ENCODE data around the gene PRRX2. TPM values are rescaled to one million over a fixed set of nuclear protein-coding genes. Genes with fewer than 3 reads are reported as not detected.

The PRRX2 gene
- total RNA-seq, 1 donor from 2014 or later = 112 TPM

DNA sequence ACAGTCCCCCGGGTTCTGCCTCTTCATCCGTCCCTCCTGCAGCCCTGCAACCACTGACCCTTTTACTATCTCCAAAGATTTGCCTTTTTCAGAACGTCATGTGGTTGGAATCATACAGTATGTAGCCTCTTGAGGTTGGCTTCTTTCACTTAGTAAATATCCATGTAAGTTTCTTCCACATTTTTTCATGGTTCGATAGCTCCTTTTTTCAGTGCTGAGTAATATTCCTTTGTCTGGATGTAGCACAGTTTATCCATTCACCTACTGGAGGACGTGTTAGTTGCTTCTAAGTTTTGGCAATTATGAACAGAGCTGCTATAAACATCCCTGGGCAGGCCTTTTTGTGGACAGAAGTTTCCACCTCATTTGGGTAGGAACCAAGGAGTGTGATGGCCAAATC, 27.1 kb downstream of the PRRX2 start:
- Histone ChIP-seq H3K9me3 (no peaks in the 10 kb centered on the region), H3K4me1 (peaks cover 22 to 33% of the 10 kb centered on the region in 2 donors), H3K4me3 (no peak overlapping the region), H3K36me3 (peaks cover 0 to 4% of the 10 kb centered on the region in 2 donors), H3K27ac (peak overlapping the region; percentile 94 to 97), H3K27me3 (no peaks in the 10 kb centered on the region)
- TF ChIP-seq, protein P1, sequence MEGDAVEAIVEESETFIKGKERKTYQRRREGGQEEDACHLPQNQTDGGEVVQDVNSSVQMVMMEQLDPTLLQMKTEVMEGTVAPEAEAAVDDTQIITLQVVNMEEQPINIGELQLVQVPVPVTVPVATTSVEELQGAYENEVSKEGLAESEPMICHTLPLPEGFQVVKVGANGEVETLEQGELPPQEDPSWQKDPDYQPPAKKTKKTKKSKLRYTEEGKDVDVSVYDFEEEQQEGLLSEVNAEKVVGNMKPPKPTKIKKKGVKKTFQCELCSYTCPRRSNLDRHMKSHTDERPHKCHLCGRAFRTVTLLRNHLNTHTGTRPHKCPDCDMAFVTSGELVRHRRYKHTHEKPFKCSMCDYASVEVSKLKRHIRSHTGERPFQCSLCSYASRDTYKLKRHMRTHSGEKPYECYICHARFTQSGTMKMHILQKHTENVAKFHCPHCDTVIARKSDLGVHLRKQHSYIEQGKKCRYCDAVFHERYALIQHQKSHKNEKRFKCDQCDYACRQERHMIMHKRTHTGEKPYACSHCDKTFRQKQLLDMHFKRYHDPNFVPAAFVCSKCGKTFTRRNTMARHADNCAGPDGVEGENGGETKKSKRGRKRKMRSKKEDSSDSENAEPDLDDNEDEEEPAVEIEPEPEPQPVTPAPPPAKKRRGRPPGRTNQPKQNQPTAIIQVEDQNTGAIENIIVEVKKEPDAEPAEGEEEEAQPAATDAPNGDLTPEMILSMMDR (IDR thresholded peaks at IDR 0.05) = no peak
- DNase-seq (ENCODE audit: low spot score in 2 of 2) = no peak
- intact Hi-C loops (cut with DNase I) = no loop called here

DNA sequence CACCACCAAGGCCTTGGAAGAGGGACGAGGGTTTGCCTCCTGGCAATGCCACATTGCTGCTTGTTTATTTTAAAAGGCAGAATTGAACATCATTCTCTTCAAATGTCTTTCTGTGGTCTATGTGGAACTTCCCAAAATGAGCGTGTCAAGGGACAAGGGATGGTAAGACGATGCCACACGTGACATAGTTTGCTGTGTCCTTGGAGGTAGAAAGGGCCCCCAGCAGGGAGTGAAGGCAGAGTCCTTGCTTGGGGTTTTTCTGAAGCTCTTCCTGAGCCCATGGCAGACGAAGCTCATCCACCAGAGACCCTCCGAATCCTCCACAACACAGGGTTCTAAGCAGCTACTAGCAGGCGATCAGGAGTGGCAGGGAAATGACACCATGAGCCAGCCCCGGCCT, 28.3 kb downstream of the PRRX2 start:
- H3K4me1 ChIP-seq = peaks cover 25 to 41% of the 10 kb centered on the region in 2 donors
- no peaks in the 10 kb centered on the region for H3K9me3 ChIP-seq
- peaks cover 0 to 4% of the 10 kb centered on the region in 2 donors for H3K36me3 ChIP-seq
- H3K27ac ChIP-seq = peak overlapping the region; percentile 94 to 97
- TF ChIP-seq, protein P1 (IDR thresholded peaks at IDR 0.05) = no peak
- no peak for DNase-seq (ENCODE audit: low spot score in 2 of 2)
- H3K27me3 ChIP-seq = no peaks in the 10 kb centered on the region
- no peak overlapping the region for H3K4me3 ChIP-seq
- intact Hi-C loops (cut with DNase I) = loop anchor here (1.0 to 2.0 kb wide), 2 partner anchors 19 to 51 kb away; partner anchors contain the start of gene ASB6

DNA sequence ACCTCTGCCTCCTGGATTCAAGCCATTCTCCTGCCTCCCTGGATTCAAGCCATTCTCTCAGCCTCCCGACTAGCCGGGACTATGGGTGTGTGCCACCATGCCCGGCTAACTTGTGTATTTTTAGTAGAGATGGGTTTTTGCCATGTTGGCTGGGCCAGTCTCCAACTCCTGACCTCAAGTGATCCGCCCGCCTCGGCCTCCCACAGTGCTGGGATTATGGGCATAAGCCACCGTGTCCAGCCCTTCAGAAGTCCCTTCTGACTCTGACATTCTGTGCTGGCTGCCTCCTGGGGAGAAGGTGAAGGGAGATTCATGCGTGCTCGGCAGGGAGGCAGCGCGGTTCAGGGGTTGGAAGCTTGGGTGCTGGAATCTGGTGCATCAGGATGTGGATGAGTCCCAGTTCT, 28.8 kb downstream of the PRRX2 start:
- peak overlapping the region; percentile 94 to 97 for H3K27ac ChIP-seq
- TF ChIP-seq, protein P1 (IDR thresholded peaks at IDR 0.05) = no peak
- DNase-seq (ENCODE audit: low spot score in 2 of 2) = peak; percentile 49 to 90

DNA sequence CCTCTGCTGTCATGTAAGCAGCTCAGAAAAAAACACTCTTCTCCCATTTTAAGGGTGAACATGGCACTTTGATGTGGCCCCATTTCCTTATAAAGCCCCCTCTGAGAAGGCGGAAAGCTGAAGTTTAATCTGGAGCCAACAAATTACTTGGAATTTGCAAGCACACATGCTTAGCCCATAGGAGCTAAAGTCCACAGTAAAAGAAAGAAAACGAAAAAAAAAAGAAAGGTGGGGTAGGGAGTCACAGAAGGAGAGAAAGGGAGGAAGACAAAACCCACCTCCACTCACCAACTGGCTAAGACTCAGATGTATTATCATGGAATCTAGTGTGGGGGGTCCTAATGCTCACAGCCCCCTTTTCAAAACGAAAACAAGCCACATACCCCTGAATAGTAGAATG, 30.4 kb downstream of the PRRX2 start:
- H3K4me3 ChIP-seq = no peak overlapping the region
- peaks cover 0 to 4% of the 10 kb centered on the region in 2 donors for H3K36me3 ChIP-seq
- no peak for DNase-seq (ENCODE audit: low spot score in 2 of 2)
- peak overlapping the region; percentile 94 to 97 for H3K27ac ChIP-seq
- no peaks in the 10 kb centered on the region for H3K9me3 ChIP-seq
- TF ChIP-seq, protein P1 (IDR thresholded peaks at IDR 0.05) = no peak
- intact Hi-C loops (cut with DNase I) = loop anchor here (2.0 kb wide), 2 partner anchors 29 to 53 kb away; partner anchors contain the start of gene ASB6
- H3K27me3 ChIP-seq = no peaks in the 10 kb centered on the region
- H3K4me1 ChIP-seq = peaks cover 25 to 45% of the 10 kb centered on the region in 2 donors

More for the DNA sequence above, 28.8 kb downstream of the PRRX2 start:
- H3K27me3 ChIP-seq = no peaks in the 10 kb centered on the region
- no peak overlapping the region for H3K4me3 ChIP-seq
- intact Hi-C loops (cut with DNase I) = loop anchor here (1.0 to 2.0 kb wide), 2 partner anchors 18 to 51 kb away; partner anchors contain the start of gene ASB6
- peaks cover 25 to 45% of the 10 kb centered on the region in 2 donors for H3K4me1 ChIP-seq
- peaks cover 0 to 4% of the 10 kb centered on the region in 2 donors for H3K36me3 ChIP-seq
- H3K9me3 ChIP-seq = no peaks in the 10 kb centered on the region

DNA sequence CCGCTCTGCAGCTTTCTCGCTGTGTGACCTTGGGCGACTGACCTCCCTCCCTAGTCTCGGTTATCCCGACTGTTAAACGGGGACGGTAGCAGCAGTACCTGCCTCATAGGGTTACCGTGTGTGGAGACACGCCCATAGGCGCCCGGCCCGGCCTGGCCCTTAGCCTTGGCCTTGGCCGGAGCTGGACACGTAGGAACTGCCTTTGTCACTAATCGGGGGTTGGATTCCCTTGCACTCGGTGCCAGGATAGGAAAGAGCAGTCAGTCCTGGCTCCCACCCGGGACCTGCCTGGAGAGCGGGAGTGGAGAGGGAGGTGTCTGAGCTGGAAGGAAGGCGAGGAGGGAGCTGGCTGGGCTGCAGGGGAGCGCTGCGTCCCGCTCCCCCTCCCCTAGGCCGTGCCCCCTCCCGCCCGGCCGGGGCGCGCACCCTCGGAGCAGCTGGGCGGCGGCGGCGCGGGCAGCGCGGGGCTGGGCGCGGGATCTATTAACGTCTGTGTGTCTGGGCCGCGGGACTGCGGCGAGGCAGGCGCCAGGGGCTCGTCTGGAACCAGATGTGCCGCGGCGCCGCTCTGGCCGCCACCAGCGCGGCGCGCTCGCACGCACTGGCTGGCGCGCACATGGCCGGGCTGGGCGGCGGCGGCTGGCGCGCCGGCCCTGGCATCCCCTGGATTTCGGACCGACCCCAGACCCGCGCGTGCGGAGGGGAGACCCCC, 31.7 kb downstream of the PRRX2 start:
- TF ChIP-seq, protein P1 (IDR thresholded peaks at IDR 0.05) = peak in 1 of 3 experiments; percentile 12
- Histone ChIP-seq H3K27me3 (no peaks in the 10 kb centered on the region), H3K27ac (peak overlapping the region; percentile 94 to 97), H3K4me1 (peaks cover 25 to 48% of the 10 kb centered on the region in 2 donors), H3K9me3 (no peaks in the 10 kb centered on the region), H3K4me3 (peak overlapping the region; percentile 47 to 51), H3K36me3 (peaks cover 0 to 4% of the 10 kb centered on the region in 2 donors)
- DNase-seq (ENCODE audit: low spot score in 2 of 2) = peak; percentile 46 to 92
- intact Hi-C loops (cut with DNase I) = loop anchor here (2.0 kb wide), 1 partner anchor 30 kb away; no protein-coding TSS in a partner anchor
